MM.1S (cell line): Measurements from ENCODE around the gene PTPRA.

ENCODE experiments used
- EZH2 ChIP-seq: fragments of 300-600 bp; sonication (generic); optimal IDR thresholded peaks from 2 replicates; pipeline ENCODE3; 2017; ENCODE audit warnings: low read depth, mild to moderate bottlenecking, antibody characterized with exemption, low read length, mixed read lengths
- EZH2phosphoT487 ChIP-seq: fragments of 300-600 bp; sonication (generic); IDR thresholded peaks from 2 replicates; pipeline ENCODE4 v1.6.1; 2018; ENCODE audit warnings: antibody characterized with exemption, low read length

GRCh38 chr20:2872459-2873009 is 747 bp upstream of the PTPRA start:
- no peak for TF ChIP-seq EZH2
- no peak for TF ChIP-seq EZH2phosphoT487
